HG02973 (cell line): Measurements from ENCODE around the gene HVCN1.
"Not testable (repeated sequence)": the region's sequence is repeated elsewhere in the genome, so short reads cannot be mapped to it uniquely, and the experiment has no call there.

Experiments used
- ATAC-seq: cut with Tn5 transposase; IDR thresholded peaks from one replicate; pipeline ENCODE4 v1.9.1; 2021; ENCODE audit warnings: moderate library complexity; ENCODE audit not compliant: unreplicated experiment

HVCN1 gene

GRCh38 chr12:110668480-110669192, 20.3 kb downstream of the HVCN1 start:
- no peak for ATAC-seq

- ATAC-seq: no peak
These were observed 21.2 kb downstream of the HVCN1 start for GRCh38 chr12:110667671-110668070.

GRCh38 chr12:110666892-110667291, 22.0 kb downstream of the HVCN1 start:
- ATAC-seq: no peak

GRCh38 chr12:110661337-110661972, 27.5 kb downstream of the HVCN1 start:
- ATAC-seq: peak; percentile 81

- no peak for ATAC-seq
These were observed 30.0 kb downstream of the HVCN1 start for GRCh38 chr12:110658878-110659277.

- no peak for ATAC-seq
These were observed 30.7 kb downstream of the HVCN1 start for GRCh38 chr12:110658242-110658641.

- ATAC-seq: no peak
These were observed 31.2 kb downstream of the HVCN1 start for GRCh38 chr12:110657747-110658146.

- no peak for ATAC-seq
These were observed 32.8 kb downstream of the HVCN1 start for GRCh38 chr12:110656071-110656655.

- ATAC-seq: not testable (repeated sequence)
These were observed 34.7 kb downstream of the HVCN1 start for GRCh38 chr12:110654238-110654637.

- ATAC-seq: no peak
These were observed 39.5 kb downstream of the HVCN1 start for GRCh38 chr12:110649341-110649847.

- ATAC-seq: peak; percentile 37
These were observed 41.3 kb downstream of the HVCN1 start for GRCh38 chr12:110647631-110648040.

- ATAC-seq: no peak
These were observed 47.4 kb downstream of the HVCN1 start for GRCh38 chr12:110641521-110641920.

GRCh38 chr12:110640275-110641025, 48.5 kb downstream of the HVCN1 start:
- no peak for ATAC-seq

- no peak for ATAC-seq
These were observed 49.4 kb downstream of the HVCN1 start for GRCh38 chr12:110639336-110640141.

- ATAC-seq: no peak
These were observed 50.1 kb downstream of the HVCN1 start for GRCh38 chr12:110638796-110639195.

GRCh38 chr12:110637869-110638441, 51.0 kb downstream of the HVCN1 start:
- no peak for ATAC-seq

GRCh38 chr12:110636516-110636915, 52.4 kb downstream of the HVCN1 start:
- ATAC-seq: no peak

- no peak for ATAC-seq
These were observed 53.9 kb downstream of the HVCN1 start for GRCh38 chr12:110635055-110635454.

- ATAC-seq: no peak
These were observed 61.3 kb downstream of the HVCN1 start for GRCh38 chr12:110627500-110628195.
